ENCODE data around the gene RAP1GAP2.

Gene RAP1GAP2

GRCh38 chr17:2853283-2854142 is 57.3 kb downstream of the RAP1GAP2 start:
- DNase-seq (ENCODE audit: low read depth), result peak; percentile 50

GRCh38 chr17:2854143-2855055 is 58.2 kb downstream of the RAP1GAP2 start:
- no peak for DNase-seq (ENCODE audit: low read depth)

GRCh38 chr17:2855063-2855600 is 58.9 kb downstream of the RAP1GAP2 start:
- DNase-seq (ENCODE audit: low read depth), result no peak

- no peak for DNase-seq (ENCODE audit: low read depth)
Observed at GRCh38 chr17:2856727-2857126, 60.5 kb downstream of the RAP1GAP2 start.

GRCh38 chr17:2860045-2860444 is 63.8 kb downstream of the RAP1GAP2 start:
- no peak for DNase-seq (ENCODE audit: low read depth)

- no peak for DNase-seq (ENCODE audit: low read depth)
Observed at GRCh38 chr17:2860883-2861282, 64.6 kb downstream of the RAP1GAP2 start.

- DNase-seq (ENCODE audit: low read depth), result no peak
Observed at GRCh38 chr17:2862197-2862596, 66.0 kb downstream of the RAP1GAP2 start.

- no peak for DNase-seq (ENCODE audit: low read depth)
Observed at GRCh38 chr17:2863204-2863603, 67.0 kb downstream of the RAP1GAP2 start.

- DNase-seq (ENCODE audit: low read depth), result no peak
Observed at GRCh38 chr17:2865228-2865627, 69.0 kb downstream of the RAP1GAP2 start.

- DNase-seq (ENCODE audit: low read depth), result peak; percentile 83
Observed at GRCh38 chr17:2867441-2868424, 71.5 kb downstream of the RAP1GAP2 start.

GRCh38 chr17:2869604-2870003 is 73.4 kb downstream of the RAP1GAP2 start:
- no peak for DNase-seq (ENCODE audit: low read depth)

- no peak for DNase-seq (ENCODE audit: low read depth)
Observed at GRCh38 chr17:2871205-2871604, 75.0 kb downstream of the RAP1GAP2 start.

GRCh38 chr17:2871720-2872119 is 75.5 kb downstream of the RAP1GAP2 start:
- DNase-seq (ENCODE audit: low read depth), result no peak

- DNase-seq (ENCODE audit: low read depth), result no peak
Observed at GRCh38 chr17:2872282-2872681, 76.0 kb downstream of the RAP1GAP2 start.

- no peak for DNase-seq (ENCODE audit: low read depth)
Observed at GRCh38 chr17:2874189-2874686, 78.0 kb downstream of the RAP1GAP2 start.

GRCh38 chr17:2875608-2876007 is 79.4 kb downstream of the RAP1GAP2 start:
- DNase-seq (ENCODE audit: low read depth), result no peak

- DNase-seq (ENCODE audit: low read depth), result no peak
Observed at GRCh38 chr17:2876467-2876866, 80.2 kb downstream of the RAP1GAP2 start.

GRCh38 chr17:2878751-2879254 is 82.6 kb downstream of the RAP1GAP2 start:
- DNase-seq (ENCODE audit: low read depth), result no peak

- no peak for DNase-seq (ENCODE audit: low read depth)
Observed at GRCh38 chr17:2880050-2880449, 83.8 kb downstream of the RAP1GAP2 start.

GRCh38 chr17:2881295-2881694 is 85.1 kb downstream of the RAP1GAP2 start:
- DNase-seq (ENCODE audit: low read depth), result no peak

Data from fibroblast of gingiva (primary cell).